GM18526 (cell line): ENCODE measurements around the gene REN.

Experiments used
- POLR2A ChIP-seq: IDR thresholded peaks from 3 replicates; pipeline ENCODE4 v1.6.1; 2011; ENCODE audit not compliant: insufficient read length; ENCODE audit errors: extremely low read depth

REN gene

DNA sequence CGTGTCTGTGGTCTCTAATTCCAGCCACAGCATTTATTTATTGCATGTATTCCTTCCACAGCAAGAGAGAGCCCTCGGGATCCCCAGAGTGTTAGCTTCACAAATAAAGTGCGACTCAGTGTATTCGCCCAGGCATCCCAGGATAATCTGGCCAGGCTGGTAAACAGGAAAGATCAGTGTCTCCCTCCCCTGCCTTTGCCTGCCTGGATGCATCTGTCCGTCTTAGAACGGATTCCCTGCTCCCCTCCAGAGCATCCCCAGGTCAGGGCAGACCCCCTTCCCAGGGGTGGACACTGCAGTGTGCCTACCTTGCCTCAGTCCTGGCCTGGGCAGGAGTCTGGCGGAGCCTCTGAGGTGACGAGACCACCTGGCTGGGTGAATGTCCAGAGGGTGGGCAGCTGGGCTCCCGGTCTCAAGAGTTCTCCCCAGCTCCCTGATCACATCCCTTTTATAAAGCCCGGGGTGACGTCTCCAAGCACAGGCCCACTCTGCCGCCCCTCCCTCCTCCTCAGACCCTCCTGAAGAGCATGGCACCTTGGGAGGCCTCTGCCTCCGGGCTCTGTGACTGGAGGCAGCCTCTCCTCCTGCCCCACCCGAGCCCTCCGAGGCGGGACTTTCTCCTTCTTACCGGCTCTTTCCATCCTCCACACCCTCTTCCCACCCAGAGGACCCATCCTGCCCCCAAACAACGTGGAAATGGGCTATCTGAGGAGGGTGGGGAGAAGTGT, 30.1 kb upstream of the REN start, which contains the start of gene KISS1:
Gene KISS1 (minus strand): TSS at position 424 of the 728 bp plus-strand sequence. CDS start 3,615 bp downstream, outside the sequence.
- no peak for TF ChIP-seq POLR2A

GRCh38 chr1:204194771-204195170, 28.6 kb upstream of the REN start:
- no peak for TF ChIP-seq POLR2A

GRCh38 chr1:204194080-204194479, 27.9 kb upstream of the REN start:
- no peak for TF ChIP-seq POLR2A

DNA sequence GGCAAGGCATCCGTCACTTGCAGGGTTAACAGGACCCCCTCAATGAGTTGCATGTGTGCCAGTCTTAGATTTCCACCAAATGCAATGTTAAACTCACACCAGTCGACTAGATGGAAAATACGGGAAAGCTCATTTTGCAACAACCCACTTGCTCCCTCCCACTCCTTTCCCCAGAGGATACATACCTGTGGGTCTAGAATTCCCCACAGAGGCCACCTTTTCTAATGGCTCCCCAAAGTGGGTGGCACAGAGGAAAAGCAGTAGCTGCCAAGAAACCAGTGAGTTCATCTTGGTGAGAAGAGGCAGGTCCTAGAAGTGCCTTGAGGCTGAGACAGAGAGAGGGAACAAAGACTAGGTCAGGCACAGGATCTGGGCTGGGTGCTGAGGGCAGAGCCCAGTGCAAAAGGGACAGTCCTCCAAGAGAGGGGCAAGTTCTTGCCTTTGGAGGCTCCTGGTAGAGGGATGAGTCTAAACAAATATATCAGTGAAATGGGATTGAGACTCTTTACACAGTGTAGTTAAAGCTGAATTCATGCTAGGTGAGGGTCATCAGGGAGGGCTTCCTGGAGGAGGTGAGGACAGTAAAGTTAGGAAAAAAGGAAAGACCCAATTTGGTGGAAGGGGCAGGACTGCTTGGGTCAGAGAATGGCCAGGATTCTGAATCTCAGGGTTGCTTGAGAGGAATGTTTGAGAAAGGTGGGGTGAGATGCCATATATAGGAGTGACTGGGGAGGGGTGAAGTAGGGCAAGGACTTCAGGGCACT, 26.6 kb upstream of the REN start:
- no peak for TF ChIP-seq POLR2A

DNA sequence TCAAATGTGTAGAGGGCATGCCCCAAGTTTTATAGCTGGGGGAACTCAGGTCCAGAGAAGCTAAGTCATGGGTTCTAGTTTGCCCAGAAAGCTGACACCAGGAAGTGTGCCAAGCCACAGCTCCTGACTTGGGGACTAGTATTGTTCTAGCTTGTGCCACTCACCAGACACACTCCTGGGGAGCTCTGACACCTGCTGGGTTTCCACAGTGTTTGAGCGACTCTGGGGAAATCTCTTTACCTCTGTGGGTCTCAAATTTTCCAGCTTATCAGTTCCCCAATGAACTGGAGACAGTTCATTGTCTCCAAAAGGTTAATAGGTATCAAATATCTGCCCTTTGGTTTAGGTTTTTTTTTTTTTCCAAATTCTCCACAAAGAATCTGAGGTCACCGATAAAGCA, 25.9 kb upstream of the REN start:
- TF ChIP-seq POLR2A = no peak

DNA sequence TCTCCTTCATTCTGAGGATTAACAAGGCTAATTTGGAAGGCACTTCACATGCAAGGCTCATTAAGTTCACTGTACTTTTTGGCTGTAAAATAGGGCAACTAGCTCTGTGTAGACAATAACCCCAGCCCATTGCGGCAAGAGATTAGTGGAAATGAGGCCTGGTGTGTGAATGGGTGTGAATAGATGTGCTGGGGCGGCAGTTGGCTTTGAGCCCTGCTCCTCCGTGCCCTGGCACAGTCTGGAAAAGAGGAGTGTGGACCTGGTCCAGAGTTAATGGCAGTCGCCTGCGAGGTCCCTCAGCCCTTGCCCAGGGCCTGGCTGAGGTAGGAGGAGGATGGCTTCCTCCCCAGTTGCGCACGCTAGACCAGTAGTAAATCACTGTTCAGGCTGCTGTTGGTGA, 25.3 kb upstream of the REN start:
- no peak for TF ChIP-seq POLR2A

DNA sequence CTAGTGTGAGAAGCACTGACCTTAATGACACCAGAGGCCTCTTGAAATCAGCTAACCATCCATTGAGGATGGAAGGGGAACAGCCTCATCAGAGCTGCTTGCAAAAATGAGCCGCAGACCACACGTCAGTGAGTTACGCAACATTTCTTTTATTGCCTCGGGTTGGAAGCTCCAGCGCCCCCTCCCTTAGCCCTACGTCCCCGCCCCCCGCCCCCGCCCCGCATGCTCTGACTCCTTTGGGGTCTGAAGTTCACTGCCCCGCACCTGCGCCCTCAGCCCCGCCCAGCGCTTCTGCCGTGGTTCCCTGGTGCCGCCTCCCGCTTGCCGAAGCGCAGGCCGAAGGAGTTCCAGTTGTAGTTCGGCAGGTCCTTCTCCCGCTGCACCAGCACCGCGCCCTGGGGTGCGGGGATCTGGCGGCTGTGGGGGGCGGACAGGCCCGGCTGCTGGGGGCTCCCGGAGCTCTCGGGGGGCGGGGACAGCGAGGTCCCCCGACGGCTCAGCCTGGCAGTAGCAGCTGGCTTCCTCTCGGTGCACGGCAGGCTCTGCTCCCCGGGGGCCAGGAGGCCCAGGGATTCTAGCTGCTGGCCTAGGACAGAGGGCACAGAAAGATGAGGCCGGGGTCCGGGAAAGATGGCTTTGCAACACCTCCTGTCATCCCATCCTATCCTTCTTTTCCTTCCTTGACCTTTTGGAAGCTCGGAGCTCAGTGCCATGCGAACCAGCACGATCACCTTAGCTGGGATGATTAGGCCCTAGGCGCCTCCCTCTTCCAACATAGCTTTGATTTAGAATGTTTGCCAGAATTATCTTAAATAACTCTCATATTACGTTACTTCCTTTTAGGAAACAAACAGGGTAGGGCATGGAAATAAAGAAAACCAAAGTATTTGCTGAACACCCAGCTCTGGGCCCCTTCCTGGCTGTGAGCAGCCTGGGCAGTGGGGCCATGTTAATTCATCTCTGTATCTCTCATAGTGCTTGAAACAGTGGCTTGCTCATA, 24.4 kb upstream of the REN start:
- TF ChIP-seq POLR2A = no peak

DNA sequence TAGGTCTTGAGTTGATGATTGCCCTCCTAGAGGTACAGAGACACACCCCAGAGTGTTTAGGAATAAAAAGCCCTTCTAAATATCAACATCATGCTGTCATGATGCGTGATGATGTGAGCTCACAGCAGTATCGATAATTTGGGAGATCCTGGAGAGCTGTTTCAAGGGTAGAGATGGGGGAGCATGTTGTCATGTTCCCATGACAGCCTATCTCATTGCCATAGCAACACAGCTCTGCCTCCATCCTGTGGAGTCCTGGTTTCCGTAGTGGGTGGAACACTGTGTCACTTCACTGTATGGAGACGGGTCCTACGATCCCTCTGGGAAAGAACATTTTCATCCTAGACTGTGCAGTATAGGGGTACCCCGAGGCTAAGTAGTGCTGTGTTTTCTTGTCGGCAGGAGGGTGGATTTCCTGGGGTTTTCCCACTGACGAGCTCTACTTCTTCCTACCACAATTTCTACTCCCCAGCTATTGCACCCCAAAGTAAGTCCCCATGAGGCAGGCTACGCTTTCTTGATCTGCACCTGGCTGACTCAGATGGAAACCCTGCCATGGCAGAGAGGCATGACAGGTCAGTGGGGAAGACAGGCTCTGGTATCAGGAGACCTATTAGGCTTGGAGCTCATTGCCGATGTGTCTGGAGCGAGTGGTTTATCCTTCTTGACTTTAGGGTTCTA, 23.0 kb upstream of the REN start:
- TF ChIP-seq POLR2A = no peak

GRCh38 chr1:204186597-204186996, 20.5 kb upstream of the REN start:
- TF ChIP-seq POLR2A = no peak

DNA sequence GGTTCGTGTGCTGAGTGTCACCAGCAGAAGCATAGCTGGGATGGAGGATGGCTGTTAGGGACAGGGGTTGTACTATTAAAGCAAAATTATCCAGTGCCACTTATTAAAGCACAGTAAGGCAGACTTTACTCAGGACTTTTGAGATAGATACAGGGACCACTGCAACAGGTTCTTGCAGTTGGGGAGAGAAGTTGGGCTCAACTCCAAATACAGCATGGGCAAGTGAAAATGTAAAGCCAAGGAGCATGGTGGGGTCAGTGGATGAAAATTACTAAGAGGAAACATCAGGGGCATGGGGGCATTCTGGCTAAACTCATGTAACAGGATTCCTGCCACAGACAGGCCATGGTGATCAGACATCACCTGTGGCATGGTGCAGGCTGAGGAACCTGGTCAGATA, 15.0 kb upstream of the REN start:
- no peak for TF ChIP-seq POLR2A

GRCh38 chr1:204180133-204180532, 14.0 kb upstream of the REN start:
- TF ChIP-seq POLR2A = no peak

- TF ChIP-seq POLR2A = no peak
Observed at GRCh38 chr1:204178487-204179281, 12.5 kb upstream of the REN start.

- TF ChIP-seq POLR2A = no peak
Observed at GRCh38 chr1:204177133-204177532, 11.0 kb upstream of the REN start.

DNA sequence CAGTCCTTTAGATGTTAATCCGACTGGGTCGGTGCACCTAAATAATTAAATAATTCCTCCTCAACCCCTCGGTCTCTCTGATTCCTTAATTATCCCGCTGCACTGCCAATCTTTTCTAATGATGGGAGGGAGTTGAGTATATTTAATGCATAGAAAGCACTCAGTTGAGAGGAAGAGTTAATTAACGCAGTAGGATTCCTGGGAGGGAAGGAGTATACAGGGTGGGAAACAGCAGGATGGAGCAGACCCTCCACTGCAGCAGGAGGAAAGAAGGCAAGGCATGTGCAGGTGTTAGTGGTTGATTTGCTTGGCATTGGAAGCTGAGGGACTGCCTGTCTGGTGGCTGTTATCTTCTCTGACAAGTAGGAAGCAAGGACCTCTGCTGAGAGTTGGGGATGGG, 9.9 kb upstream of the REN start:
- TF ChIP-seq POLR2A = no peak
